Psoas muscle (tissue), 8 donors: ENCODE measurements around the gene RAI1. TPM values are rescaled to one million over a fixed set of nuclear protein-coding genes. Genes with fewer than 3 reads are reported as not detected.

ENCODE experiments used
- ATAC-seq, 4 donors: fragments of 200-7000 bp; cut with Tn5 transposase; one replicate each; pipeline ENCODE4 v1.9.1; 2020; ENCODE audit warnings: moderate library complexity in 3 of 4, mild to moderate bottlenecking in 2 of 4
- DNase-seq, 2 donors: peaks; one replicate each; pipeline ENCODE4 v3.0.0-alpha.2; 2020
- H3K27ac ChIP-seq: fragments of 200-600 bp; one replicate; pipeline ENCODE4 v1.8.0; 2022
- H3K27me3 ChIP-seq, 3 donors: fragments of 200-600 bp in 1 of 3; one replicate each; pipeline versions ENCODE4 v1.6.1 to v1.8.0; 2013 to 2022; ENCODE audit warnings: low read length in 2 of 3, mild to moderate bottlenecking in 2 of 3, moderate library complexity in 1 of 3; ENCODE audit not compliant: insufficient read depth in 3 of 3
- H3K36me3 ChIP-seq, 2 donors: fragments of 200-600 bp in 1 of 2; one replicate each; pipeline versions ENCODE4 v1.6.1 to v1.8.0; 2013 to 2022; ENCODE audit warnings: low read depth in 1 of 2, mild to moderate bottlenecking in 1 of 2, moderate library complexity in 1 of 2; ENCODE audit not compliant: insufficient read depth in 1 of 2
- H3K4me1 ChIP-seq: fragments of 200-600 bp; one replicate; pipeline ENCODE4 v1.8.0; 2022
- H3K4me3 ChIP-seq: fragments of 200-600 bp; one replicate; pipeline ENCODE4 v1.8.0; 2022; ENCODE audit warnings: mild to moderate bottlenecking
- H3K9me3 ChIP-seq: fragments of 200-600 bp; one replicate; pipeline ENCODE4 v1.8.0; 2022
- CTCF ChIP-seq: fragments of 200-600 bp; IDR thresholded peaks from one replicate; pipeline ENCODE4 v1.8.0; 2022; ENCODE audit warnings: antibody characterized with exemption
- WGBS, 3 donors: extraction: QIAGEN DNeasy Blood & Tissue Kit; methylation state at CpG; one replicate each; pipeline versions ENCODE4 v1.1.6 to v1.1.7; 2013; 5-methylcytosine and 5-hydroxymethylcytosine counted together
- intact Hi-C, 2 donors: fragments of 100-400 bp; cut with DNase I; formaldehyde crosslinking; loops; one replicate each; pipeline versions ENCODE4 v1.11.0 to v1.14.2; 2022
- polyA plus RNA-seq, 3 donors: library from polyadenylated mRNA; stranded (reverse); fragments of 200-250 nt; gene quantifications; one replicate each; pipeline ENCODE4 v1.2.3, GENCODE V29; 2013
- total RNA-seq, 4 donors: library from RNA; stranded (reverse); fragmentation: NEBNext Ultra II Directional in 2 of 4; extraction: Animal tissue kit (Norgen Biotek cat#: 25700) in 2 of 4; gene quantifications; one replicate each; pipeline versions ENCODE4 v1.2.1 to v1.2.4, GENCODE V29; 2021 to 2023
- donor health status: healthy with polysubstance abuse.
- donor health status: DM: no; HTN: no; CAD: no; lungs with moderate emphysema.
- donor health status: Bipolar disorder and iron deficiency.
- donor health status: healthy.
- donor health status: DM: yes; HTN: yes; CAD: no.
- donor health status: DM: no; HTN: no; CAD: no.
- donor health status: DM: no; HTN: no; CAD: no.
- donor health status: DM: yes; HTN: yes; CAD: no.

RAI1 gene
- total and polyA plus RNA-seq, 7 donors = 4.0 to 9.0 (median 7.1) TPM

GRCh38 chr17:17793378-17794214 lies 112.3 kb downstream of the RAI1 start:
- H3K27ac ChIP-seq = no peak overlapping the region
- peaks cover 26% of the 10 kb centered on the region for H3K4me1 ChIP-seq
- DNase-seq (no peak), ATAC-seq (peak in 1 of 4 donors; percentile 4)
- no peaks in the 10 kb centered on the region for H3K27me3 ChIP-seq
- 72 to 91% (median 79%) methylated on average over 30 of the region's 30 CpGs for WGBS, 3 donors
- intact Hi-C loops = no loop called here
- H3K4me3 ChIP-seq = no peak overlapping the region
- TF ChIP-seq CTCF = no peak
- no peaks in the 10 kb centered on the region for H3K9me3 ChIP-seq
- peaks cover 0 to 14% of the 10 kb centered on the region in 2 donors for H3K36me3 ChIP-seq

- Histone ChIP-seq H3K4me3 (no peak overlapping the region), H3K4me1 (peaks cover 26% of the 10 kb centered on the region), H3K36me3 (peaks cover 0 to 14% of the 10 kb centered on the region in 2 donors), H3K27ac (no peak overlapping the region), H3K9me3 (no peaks in the 10 kb centered on the region), H3K27me3 (no peaks in the 10 kb centered on the region)
- intact Hi-C loops = no loop called here
- no peak for ATAC-seq
- TF ChIP-seq CTCF = no peak
- WGBS, 3 donors = 93 to 96% (median 95%) methylated on average over 30 to 31 of the region's 31 CpGs
- no peak for DNase-seq
Observed at GRCh38 chr17:17794382-17794781, 113.1 kb downstream of the RAI1 start.

- 85 to 88% (median 87%) methylated on average over 10 to 12 of the region's 12 CpGs for WGBS, 3 donors
- Histone ChIP-seq H3K36me3 (peaks cover 0 to 14% of the 10 kb centered on the region in 2 donors), H3K27ac (no peak overlapping the region), H3K9me3 (no peaks in the 10 kb centered on the region), H3K4me3 (no peak overlapping the region), H3K27me3 (no peaks in the 10 kb centered on the region), H3K4me1 (peaks cover 24% of the 10 kb centered on the region)
- intact Hi-C loops = no loop called here
- ATAC-seq (no peak), DNase-seq (no peak)
- TF ChIP-seq CTCF = no peak
Observed at GRCh38 chr17:17795296-17795695, 114.0 kb downstream of the RAI1 start.

GRCh38 chr17:17795946-17796786 lies 114.9 kb downstream of the RAI1 start:
- H3K36me3 ChIP-seq = peaks cover 0 to 14% of the 10 kb centered on the region in 2 donors
- no peak overlapping the region for H3K4me3 ChIP-seq
- no peak for TF ChIP-seq CTCF
- peaks cover 19% of the 10 kb centered on the region for H3K4me1 ChIP-seq
- no peak overlapping the region for H3K27ac ChIP-seq
- DNase-seq = peak in 1 of 2 donors; percentile 13
- no peaks in the 10 kb centered on the region for H3K9me3 ChIP-seq
- ATAC-seq = no peak
- intact Hi-C loops = no loop called here
- H3K27me3 ChIP-seq = no peaks in the 10 kb centered on the region
- 96 to 97% (median 97%) methylated on average over 37 to 40 of the region's 40 CpGs for WGBS, 3 donors
